K562 (cell line): ENCODE results near the gene RARRES2. TPM values are rescaled to one million over a fixed set of nuclear protein-coding genes. Genes with fewer than 3 reads are reported as not detected.
A peak's percentile ranks its signal among the peaks of the same experiment; 100 is the strongest.

Experiments
- ATAC-seq: fragments of 200-7000 bp; cut with Tn5 transposase; 3 replicates; pipeline ENCODE4 v1.9.1; 2020; ENCODE audit warnings: moderate library complexity
- BruUV-seq: library from RNA; stranded (reverse); fragments of 400-500 nt; replicated peaks from 2 replicates; lab custom pipeline; 2021; lab: Mats Ljungman, UMichigan
- CTCF ChIA-PET: fragments of 300-600 bp; formaldehyde crosslinking; extraction: SDS; loops from one replicate; lab custom pipeline; 2021; ENCODE audit warnings: low intra/inter-chr PET ratio; lab: Yijun Ruan, JAX
- POLR2A ChIA-PET: fragments of 300-600, 350-650 bp; sonication (Branson Sonifier 250); formaldehyde crosslinking; extraction: SDS; loops from one replicate; lab custom pipeline; 2021; ENCODE audit warnings: antibody characterized with exemption, inconsistent platforms; lab: Yijun Ruan, JAX
- DNase-seq, 4 experiments: peaks; one replicate each; pipeline versions ENCODE4 v3.0.0 to v3.0.0-alpha.2; 2011 to 2018; ENCODE audit warnings: low spot score in 3 of 4, mixed read lengths in 3 of 4; ENCODE audit errors: extremely low read depth in 1 of 4
- FAIRE-seq: peaks from 2 replicates; lab custom pipeline; 2011; peaks lifted over from hg19 to GRCh38; lab: Jason Lieb, UNC
- H2AFZ ChIP-seq: 2 replicates; pipeline ENCODE4 v1.6.0; 2011; ENCODE audit warnings: low read depth, low read length, control low read depth, inconsistent platforms
- H3K27ac ChIP-seq: fragments of 200-600 bp; 3 replicates; pipeline ENCODE4 v1.8.0; 2011; ENCODE audit warnings: low read depth, mild to moderate bottlenecking, control low read depth, inconsistent platforms, low read length, moderate library complexity, mixed read lengths; ENCODE audit errors: extremely low read depth
- H3K27me3 ChIP-seq, 2 experiments: fragments of 300-600 bp in 1 of 2; 2 replicates in 1 of 2; 3 replicates in 1 of 2; pipeline versions ENCODE4 v1.6.0 to v1.8.0; 2011; ENCODE audit warnings: inconsistent platforms in 2 of 2, low read length in 2 of 2, mild to moderate bottlenecking in 1 of 2, mixed read lengths in 1 of 2, moderate library complexity in 1 of 2; ENCODE audit not compliant: control insufficient read depth in 2 of 2, insufficient read depth in 2 of 2
- H3K36me3 ChIP-seq: fragments of 300-600 bp; 3 replicates; pipeline ENCODE4 v1.8.0; 2011; ENCODE audit warnings: mild to moderate bottlenecking, low read length, inconsistent platforms; ENCODE audit not compliant: control insufficient read depth, insufficient read depth
- H3K4me1 ChIP-seq, 2 experiments: fragments of 200-600 bp in 1 of 2; replicated peaks in 1 of 2; 2 replicates in 1 of 2; 3 replicates in 1 of 2; pipeline versions ENCODE4 v1.5.1 to v1.8.0; 2011; ENCODE audit warnings: inconsistent platforms in 2 of 2, low read length in 2 of 2, mild to moderate bottlenecking in 1 of 2, mixed read lengths in 1 of 2, moderate library complexity in 1 of 2; ENCODE audit not compliant: control insufficient read depth in 2 of 2, insufficient read depth in 2 of 2
- H3K4me2 ChIP-seq: 2 replicates; pipeline ENCODE4 v1.6.1; 2011; ENCODE audit warnings: low read length, control low read depth, inconsistent platforms, mixed read lengths; ENCODE audit not compliant: insufficient read depth
- H3K4me3 ChIP-seq: fragments of 200-600 bp; sonication (generic), shearing (Covaris generic); 2 replicates; pipeline ENCODE4 v1.5.1; 2016; ENCODE audit warnings: control low read depth, inconsistent platforms
- H3K79me2 ChIP-seq: fragments of 200-600 bp; 3 replicates; pipeline ENCODE4 v1.8.0; 2011; ENCODE audit warnings: low read length, inconsistent platforms; ENCODE audit not compliant: control insufficient read depth, insufficient read depth
- H3K9ac ChIP-seq, 2 experiments: 2 replicates each; pipeline versions ENCODE4 v1.6.0 to v1.6.1; 2011; ENCODE audit warnings: low read depth in 2 of 2, low read length in 2 of 2, control low read depth in 1 of 2, inconsistent platforms in 1 of 2, mild to moderate bottlenecking in 1 of 2, mixed read lengths in 1 of 2; ENCODE audit not compliant: insufficient read depth in 1 of 2
- H3K9me1 ChIP-seq: one replicate; pipeline ENCODE4 v1.6.0; 2011; ENCODE audit warnings: inconsistent platforms, mild to moderate bottlenecking, low read length, moderate library complexity; ENCODE audit not compliant: control insufficient read depth, insufficient read depth
- H3K9me3 ChIP-seq: replicated peaks from 2 replicates; pipeline ENCODE4 v1.5.1; 2011; ENCODE audit warnings: low read depth, low read length, inconsistent platforms; ENCODE audit not compliant: control insufficient read depth, insufficient read depth
- H4K20me1 ChIP-seq: replicated peaks from 2 replicates; pipeline ENCODE4 v1.6.1; 2011; ENCODE audit warnings: low read length, inconsistent platforms, mixed read lengths; ENCODE audit not compliant: control insufficient read depth, insufficient read depth
- BRCA1 ChIP-seq, 2 experiments: fragments of 450-650 bp in 1 of 2; sonication (generic) in 1 of 2; formaldehyde crosslinking in 1 of 2; IDR thresholded peaks; 2 replicates each; pipeline versions ENCODE4 v1.5.0 to v1.6.1; 2017 to 2020; ENCODE audit warnings: mild to moderate bottlenecking in 1 of 2, missing genetic modification reagents in 1 of 2
- CHD2 ChIP-seq: IDR thresholded peaks from 2 replicates; pipeline ENCODE4 v1.6.1; 2011; ENCODE audit warnings: low read depth, low read length
- E2F4 ChIP-seq: sonication (generic); formaldehyde crosslinking; IDR thresholded peaks from 2 replicates; pipeline ENCODE4 v1.8.0; 2022; ENCODE audit warnings: mild to moderate bottlenecking, low read depth, missing genetic modification reagents
- EWSR1 ChIP-seq: fragments of 450-650 bp; IDR thresholded peaks from 2 replicates; pipeline ENCODE4 v1.6.1; 2018; ENCODE audit warnings: borderline replicate concordance, mild to moderate bottlenecking, low read depth, moderate library complexity; ENCODE audit not compliant: partially characterized antibody
- KAT2B ChIP-seq: IDR thresholded peaks from one replicate; pipeline ENCODE4 v1.6.1; 2012; ENCODE audit warnings: low read depth, mild to moderate bottlenecking, control low read depth, inconsistent platforms, low read length, moderate library complexity
- MAFG ChIP-seq: fragments of 450-650 bp; conservative IDR thresholded peaks from 2 replicates; pipeline ENCODE4 v1.6.1; 2016; ENCODE audit warnings: missing genetic modification characterization, missing compliant biosample characterization
- NCOA1 ChIP-seq: fragments of 450-650 bp; IDR thresholded peaks from 2 replicates; pipeline ENCODE4 v1.6.1; 2016; ENCODE audit warnings: low read depth
- NUFIP1 ChIP-seq: fragments of 450-650 bp; IDR thresholded peaks from 2 replicates; pipeline ENCODE4 v1.6.1; 2018; ENCODE audit not compliant: partially characterized antibody
- PCBP2 ChIP-seq: fragments of 200-400 bp; formaldehyde crosslinking; IDR thresholded peaks from 2 replicates; pipeline ENCODE4 v1.6.1; 2018; ENCODE audit warnings: low read length, low read depth, mild to moderate bottlenecking, moderate library complexity; ENCODE audit not compliant: poor library complexity, severe bottlenecking
- POLR3A ChIP-seq: IDR thresholded peaks from 2 replicates; pipeline ENCODE4 v1.6.1; 2011; ENCODE audit warnings: borderline replicate concordance, mild to moderate bottlenecking, moderate library complexity; ENCODE audit not compliant: insufficient read length, insufficient read depth; ENCODE audit errors: extremely low read depth
- PTRF ChIP-seq: fragments of 450-650 bp; IDR thresholded peaks from 2 replicates; pipeline ENCODE4 v1.6.1; 2016; ENCODE audit warnings: mild to moderate bottlenecking, missing genetic modification characterization, missing compliant biosample characterization
- SMAD4 ChIP-seq: fragments of 250-450 bp; sonication (Bioruptor Pico); conservative IDR thresholded peaks from 2 replicates; pipeline ENCODE4 v1.8.0; 2021; ENCODE audit warnings: inconsistent platforms, mild to moderate bottlenecking, moderate library complexity
- SNIP1 ChIP-seq: fragments of 450-650 bp; IDR thresholded peaks from 2 replicates; pipeline ENCODE4 v1.7.1; 2017; ENCODE audit warnings: low read depth, mild to moderate bottlenecking
- TEAD1 ChIP-seq, 2 experiments: fragments of 450-650 bp in 1 of 2; sonication (generic) in 1 of 2; formaldehyde crosslinking; IDR thresholded peaks; 2 replicates each; pipeline versions ENCODE4 v1.4.0 to v1.8.0; 2020 to 2022; ENCODE audit warnings: mild to moderate bottlenecking in 2 of 2, missing genetic modification reagents in 1 of 2
- WGBS: fragments of 100-300 bp; shearing (Covaris generic); methylation state at CpG from one replicate; pipeline ENCODE4 v1.1.6; 2016; ENCODE audit warnings: low coverage, mixed read lengths; ENCODE audit not compliant: insufficient coverage; ENCODE audit errors: missing lambda C conversion rate; 5-methylcytosine and 5-hydroxymethylcytosine counted together
- in situ Hi-C: fragments of 300-500 bp; cut with MboI; formaldehyde crosslinking; loops from 4 replicates; pipeline ENCODE4 v1.15.0; 2018; ENCODE audit warnings: inconsistent platforms, mixed read lengths
- intact Hi-C: fragments of 100-400 bp; cut with micrococcal nuclease; formaldehyde crosslinking; loops from 2 replicates; pipeline ENCODE4 v1.14.2; 2022
- polyA plus RNA-seq, 8 experiments: library from polyadenylated mRNA; depleted of rRNA in 4 of 8; stranded (reverse) in 5 of 8; unstranded in 3 of 8; fragments of >200 nt; fragmentation: Nextera tagmentation in 2 of 8; fragmentation: Illumina TruSeq in 1 of 8; extraction: Ambion mirVana in 2 of 8; extraction: Trizol in 1 of 8; gene quantifications; 2 replicates each; pipeline versions ENCODE4 v1.2.1 to v1.2.3, GENCODE V29; 2011 to 2014; ENCODE audit warnings: inconsistent platforms in 1 of 8, missing spikeins in 1 of 8
- total RNA-seq, 7 experiments: library from RNA; depleted of rRNA in 6 of 7; stranded (reverse); fragments of >200 nt in 6 of 7; fragmentation: Illumina TruSeq in 2 of 7; extraction: Trizol in 2 of 7; gene quantifications; 2 replicates each; pipeline versions ENCODE4 v1.2.1 to v1.2.3, GENCODE V29; 2011 to 2021; ENCODE audit warnings: low replicate concordance in 1 of 7

The RARRES2 gene
- total and polyA plus RNA-seq, 9 of the 15 experiments (the other 6 are each of a cell fraction or from before 2014, with no cell fraction given): 0.11 to 1.7 (median 0.23) TPM; not detected in 6

- no peaks in the 10 kb centered on the region for H3K9me1 ChIP-seq
- H4K20me1 ChIP-seq: peaks cover 3% of the 10 kb centered on the region; the same call in 1 of the 2 replicates
- H3K9ac ChIP-seq: peak overlapping the region in 1 of 2 experiments; percentile 66; a peak in 1 of 4 replicates
- no peak overlapping the region for H2AFZ ChIP-seq
- no peaks in the 10 kb centered on the region for H3K9me3 ChIP-seq
- no peak for TF ChIP-seq CHD2
- TF ChIP-seq PCBP2: no peak
- no peak for TF ChIP-seq EWSR1
- TF ChIP-seq PTRF (tag): no peak
- TF ChIP-seq POLR3A: no peak
- no peak for TF ChIP-seq SNIP1
- TF ChIP-seq KAT2B: no peak
- no peak for TF ChIP-seq BRCA1 (IDR thresholded peaks at IDR 0.05)
- TF ChIP-seq BRCA1 (CRISPR knock-in tag; IDR thresholded peaks at IDR 0.05): no peak
- no peak for TF ChIP-seq MAFG (tag)
- no peak for TF ChIP-seq E2F4 (CRISPR knock-in tag)
- TF ChIP-seq NCOA1: no peak
- TF ChIP-seq SMAD4 (CRISPR knock-in tag): no peak
- no peak for TF ChIP-seq TEAD1 (CRISPR knock-in tag; IDR thresholded peaks at IDR 0.05)
- no peak for TF ChIP-seq NUFIP1
- no peak for ATAC-seq
- peaks cover 45% of the 10 kb centered on the region; the same call in 2 of the 3 replicates for H3K36me3 ChIP-seq
- no peak overlapping the region for H3K4me2 ChIP-seq
- no peak overlapping the region for H3K27ac ChIP-seq
- POLR2A ChIA-PET: interaction anchor here (1.3 kb wide), 1 partner anchor 11 kb away, joined by 3 read pairs; no protein-coding TSS in a partner anchor
- intact Hi-C loops (no loop called here), in situ Hi-C loops (no loop called here)
- CTCF ChIA-PET: no interaction called here
- H3K4me1 ChIP-seq: peaks cover 0 to 6% of the 10 kb centered on the region in 2 experiments; a peak in 2 of 5 replicates
- DNase-seq: no peak
- no TSS peak for BruUV-seq
- WGBS: 73% methylated on average over 5 of the region's 5 CpGs
- H3K4me3 ChIP-seq: no peak overlapping the region
- peaks cover 4% of the 10 kb centered on the region; the same call in 2 of the 3 replicates for H3K79me2 ChIP-seq
- FAIRE-seq: no peak
- no peaks in the 10 kb centered on the region for H3K27me3 ChIP-seq
Measured at GRCh38 chr7:150389532-150389816, 48.0 kb upstream of the RARRES2 start.
